ENCODE measurements around the gene DISC1.

DISC1 gene

DNA sequence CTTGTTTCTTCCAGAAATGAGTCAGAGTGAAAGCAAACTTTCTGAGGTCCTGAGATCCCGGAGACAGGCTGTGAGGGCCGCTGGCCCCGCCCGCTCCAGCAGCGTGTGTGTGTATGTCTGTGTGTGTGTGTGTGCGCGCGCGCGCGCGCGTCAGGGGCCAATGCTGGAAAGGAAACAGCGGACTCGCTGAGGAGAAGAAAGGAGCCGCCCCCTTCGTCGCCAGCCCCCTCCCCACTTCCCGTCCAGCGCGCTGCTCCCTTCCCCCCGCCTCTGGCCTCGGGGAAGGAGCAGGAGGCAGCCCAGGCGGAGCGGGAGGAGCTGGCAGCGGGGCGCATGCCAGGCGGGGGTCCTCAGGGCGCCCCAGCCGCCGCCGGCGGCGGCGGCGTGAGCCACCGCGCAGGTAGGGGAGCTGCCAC is at the start of gene DISC1:
TSS of gene DISC1 (plus strand) at position 256 of the 416 bp plus-strand sequence. CDS start at position 334, 78 bp downstream.
- no peak within 1 kb of the TSS for H3K27ac ChIP-seq
- TF ChIP-seq, protein P1, sequence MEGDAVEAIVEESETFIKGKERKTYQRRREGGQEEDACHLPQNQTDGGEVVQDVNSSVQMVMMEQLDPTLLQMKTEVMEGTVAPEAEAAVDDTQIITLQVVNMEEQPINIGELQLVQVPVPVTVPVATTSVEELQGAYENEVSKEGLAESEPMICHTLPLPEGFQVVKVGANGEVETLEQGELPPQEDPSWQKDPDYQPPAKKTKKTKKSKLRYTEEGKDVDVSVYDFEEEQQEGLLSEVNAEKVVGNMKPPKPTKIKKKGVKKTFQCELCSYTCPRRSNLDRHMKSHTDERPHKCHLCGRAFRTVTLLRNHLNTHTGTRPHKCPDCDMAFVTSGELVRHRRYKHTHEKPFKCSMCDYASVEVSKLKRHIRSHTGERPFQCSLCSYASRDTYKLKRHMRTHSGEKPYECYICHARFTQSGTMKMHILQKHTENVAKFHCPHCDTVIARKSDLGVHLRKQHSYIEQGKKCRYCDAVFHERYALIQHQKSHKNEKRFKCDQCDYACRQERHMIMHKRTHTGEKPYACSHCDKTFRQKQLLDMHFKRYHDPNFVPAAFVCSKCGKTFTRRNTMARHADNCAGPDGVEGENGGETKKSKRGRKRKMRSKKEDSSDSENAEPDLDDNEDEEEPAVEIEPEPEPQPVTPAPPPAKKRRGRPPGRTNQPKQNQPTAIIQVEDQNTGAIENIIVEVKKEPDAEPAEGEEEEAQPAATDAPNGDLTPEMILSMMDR (conservative IDR thresholded peaks at IDR 0.05) = no peak
- no peak for TF ChIP-seq ZFX (IDR thresholded peaks at IDR 0.05)

DNA sequence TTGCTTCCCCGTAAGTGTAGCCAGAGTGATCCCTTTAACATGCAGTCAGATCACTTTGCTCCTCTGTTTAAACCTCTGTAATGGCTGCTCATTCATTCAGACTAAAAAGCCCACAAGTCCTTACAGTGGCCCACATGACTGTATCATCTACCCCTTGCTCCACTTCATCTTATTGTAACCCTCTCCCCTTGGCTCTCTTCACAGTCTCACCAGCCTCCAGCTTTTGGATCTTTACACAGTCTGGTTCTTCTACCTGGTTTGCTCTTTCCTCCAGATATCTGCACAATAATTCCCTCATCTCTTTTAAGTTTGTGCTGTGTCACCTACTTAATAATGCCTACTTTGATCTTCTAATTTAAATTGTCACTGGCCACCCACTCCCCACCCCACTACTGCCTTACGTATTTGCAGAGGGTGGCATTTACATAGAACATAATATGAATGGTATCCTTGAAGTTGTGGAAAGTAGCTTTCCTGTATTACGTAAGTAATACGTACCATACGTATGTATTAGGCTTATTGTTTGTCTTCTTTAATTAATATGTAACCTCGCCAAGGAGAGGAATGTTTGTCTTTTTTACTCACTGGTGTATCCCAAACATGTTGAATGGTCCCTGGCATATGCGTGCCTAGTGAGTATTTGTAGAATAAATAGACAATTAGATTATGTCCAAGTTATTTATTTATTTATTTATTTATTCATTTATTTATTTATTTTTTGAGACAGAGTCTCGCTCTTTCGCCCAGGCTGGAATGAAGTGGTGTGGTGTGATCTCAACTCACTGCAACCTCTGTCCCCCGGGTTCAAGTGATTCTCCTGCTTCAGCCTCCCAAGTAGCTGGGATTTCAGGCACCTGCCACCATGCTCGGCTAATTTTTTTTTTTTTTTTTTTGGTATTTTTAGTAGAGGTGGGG is 49.5 kb upstream of the DISC1 start:
- no peak overlapping the region for H3K27ac ChIP-seq
- TF ChIP-seq, protein P1 (conservative IDR thresholded peaks at IDR 0.05) = no peak
- no peak for TF ChIP-seq ZFX (IDR thresholded peaks at IDR 0.05)

DNA sequence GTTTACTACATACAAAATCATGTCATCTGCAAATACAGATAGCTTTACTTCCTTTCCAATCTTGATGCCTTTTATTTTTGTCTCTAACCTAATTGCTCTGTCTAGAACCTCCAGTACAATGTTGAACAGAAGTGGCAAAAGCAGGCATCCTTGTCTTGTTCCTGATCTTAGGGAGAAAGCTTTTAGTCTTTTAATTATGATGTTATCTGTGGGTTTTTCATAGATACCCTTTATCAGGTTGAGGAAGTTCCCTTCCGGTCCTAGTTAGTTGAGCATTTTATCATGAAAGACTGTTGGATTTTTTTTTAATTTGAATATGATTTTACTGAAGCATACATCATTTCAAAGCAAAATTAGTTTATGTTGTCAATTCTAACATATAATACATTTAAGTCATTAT is 45.7 kb upstream of the DISC1 start:
- no peak overlapping the region for H3K27ac ChIP-seq
- no peak for TF ChIP-seq ZFX (IDR thresholded peaks at IDR 0.05)
- TF ChIP-seq, protein P1 (conservative IDR thresholded peaks at IDR 0.05) = no peak

DNA sequence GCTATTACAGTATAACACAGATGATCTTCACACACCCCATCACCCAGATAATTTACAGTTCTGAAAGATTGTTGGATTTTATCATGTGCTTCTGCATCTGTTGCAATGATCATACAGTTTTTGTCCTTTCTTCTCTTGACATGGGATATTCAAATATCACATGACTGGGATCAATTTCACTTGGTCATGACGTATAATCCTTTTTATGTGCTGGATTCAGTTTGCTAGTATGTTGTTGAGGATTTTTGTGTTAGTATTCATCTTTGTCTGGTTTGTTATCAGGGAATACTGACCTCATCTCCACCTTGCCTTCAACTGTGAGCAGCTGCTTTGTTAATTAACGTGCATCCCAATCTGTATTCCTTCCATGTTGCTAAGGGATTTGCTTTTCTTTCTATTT is 44.7 kb upstream of the DISC1 start:
- TF ChIP-seq, protein P1 (conservative IDR thresholded peaks at IDR 0.05) = no peak
- TF ChIP-seq ZFX (IDR thresholded peaks at IDR 0.05) = no peak

DNA sequence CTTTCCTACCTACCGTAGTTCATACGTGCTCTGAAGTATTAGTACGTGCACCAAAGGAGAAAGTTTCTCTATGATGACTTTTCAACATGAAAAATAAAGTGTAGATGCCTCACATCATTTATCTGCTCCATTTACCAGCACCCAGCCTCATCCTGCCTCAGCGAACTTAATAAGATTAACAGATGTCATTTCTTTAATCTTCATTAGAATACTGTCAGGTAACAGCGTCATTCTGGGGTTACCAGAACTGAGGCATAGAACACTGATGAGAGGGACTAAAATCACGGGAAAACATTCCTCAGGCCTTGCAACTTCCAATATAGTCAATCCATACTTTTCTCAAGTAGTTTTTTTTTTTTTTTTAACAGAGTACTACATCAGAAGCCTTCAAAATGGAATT is 43.2 kb upstream of the DISC1 start:
- H3K27ac ChIP-seq = no peak overlapping the region
- TF ChIP-seq, protein P1 (conservative IDR thresholded peaks at IDR 0.05) = no peak
- no peak for TF ChIP-seq ZFX (IDR thresholded peaks at IDR 0.05)

More for the DNA sequence above, 44.7 kb upstream of the DISC1 start:
- no peak overlapping the region for H3K27ac ChIP-seq

DNA sequence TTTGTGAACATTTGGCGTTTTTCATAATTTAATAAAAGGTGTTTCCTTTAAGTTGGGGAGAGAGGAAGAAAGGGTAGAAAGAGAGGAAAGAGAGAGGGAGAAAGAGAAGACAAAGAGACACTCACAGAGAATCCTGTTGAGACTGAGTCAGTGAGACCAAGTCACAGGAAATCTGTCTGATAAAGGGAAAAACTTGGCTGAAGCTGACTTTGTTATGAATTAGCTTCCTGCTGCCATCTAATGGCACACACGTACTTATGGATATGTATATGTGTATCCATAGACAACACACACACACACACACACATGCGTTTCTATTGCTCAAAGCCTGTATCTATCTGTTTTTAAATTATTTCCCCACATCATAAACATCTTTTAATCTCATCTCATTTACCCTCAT is 42.5 kb upstream of the DISC1 start:
- TF ChIP-seq, protein P1 (conservative IDR thresholded peaks at IDR 0.05) = peak; percentile 45
- TF ChIP-seq ZFX (IDR thresholded peaks at IDR 0.05) = no peak
- no peak overlapping the region for H3K27ac ChIP-seq

DNA sequence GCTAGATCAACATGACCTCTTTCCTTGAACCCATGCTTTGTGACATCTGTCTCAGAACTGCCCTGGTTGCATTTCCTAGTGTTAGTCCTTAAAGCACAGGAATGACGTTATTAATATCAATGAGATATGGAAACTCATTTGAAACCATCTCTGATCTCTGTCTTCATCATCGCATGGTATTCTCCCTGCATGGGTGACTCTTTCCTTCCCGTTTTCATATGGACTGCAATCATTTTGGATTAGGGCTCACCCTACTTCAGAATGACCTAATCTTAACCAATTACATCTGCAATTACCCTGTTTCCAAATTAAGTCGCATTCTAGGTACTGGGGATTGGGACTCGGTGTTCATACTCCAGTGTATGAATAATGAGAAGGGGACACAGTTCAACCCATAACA is 41.7 kb upstream of the DISC1 start:
- no peak overlapping the region for H3K27ac ChIP-seq
- TF ChIP-seq, protein P1 (conservative IDR thresholded peaks at IDR 0.05) = no peak
- no peak for TF ChIP-seq ZFX (IDR thresholded peaks at IDR 0.05)
